Activated T-cell treated with anti-CD3 and anti-CD28 coated beads, Interleukin-2, amount 50 U/mL, for 4 hours (primary cell): ENCODE results near the gene NUAK1. TPM values are rescaled to one million over a fixed set of nuclear protein-coding genes. Genes with fewer than 3 reads are reported as not detected.

Source experiments
- ATAC-seq, 2 donors: fragments of 200-7000 bp; cut with Tn5 transposase; one replicate each; pipeline ENCODE4 v1.10.0; 2021
- DNase-seq: peaks from one replicate; pipeline ENCODE4 v3.0.0-alpha.2; 2020
- H3K27me3 Mint-ChIP-seq: one replicate; pipeline ENCODE4 v1.8.0; 2021; ENCODE audit warnings: low read depth, mixed read lengths
- H3K36me3 Mint-ChIP-seq: one replicate; pipeline ENCODE4 v1.8.0; 2022; ENCODE audit warnings: mixed read lengths; ENCODE audit not compliant: insufficient read depth
- H3K4me1 Mint-ChIP-seq: one replicate; pipeline ENCODE4 v1.8.0; 2021; ENCODE audit warnings: low read depth, mixed read lengths
- H3K4me3 Mint-ChIP-seq: one replicate; pipeline ENCODE4 v1.8.0; 2021; ENCODE audit warnings: mild to moderate bottlenecking, moderate library complexity, mixed read lengths
- H3K9me3 Mint-ChIP-seq: one replicate; pipeline ENCODE4 v1.8.0; 2021; ENCODE audit warnings: mixed read lengths
- total RNA-seq, 3 donors: library from RNA; stranded (reverse); gene quantifications; one replicate each; pipeline ENCODE4 v1.2.1, GENCODE V29; 2021

The NUAK1 gene
- total RNA-seq, 3 donors from 2014 or later, result 0.03 to 0.05 TPM; not detected in 1

GRCh38 chr12:106141003-106141402 lies 2.2 kb upstream of the NUAK1 start:
- Mint-ChIP-seq H3K27me3 (peaks cover 67% of the 10 kb centered on the region), H3K4me1 (peaks cover 12% of the 10 kb centered on the region), H3K4me3 (no peak overlapping the region), H3K9me3 (no peaks in the 10 kb centered on the region), H3K36me3 (no peaks in the 10 kb centered on the region)
- no peak for DNase-seq
- no peak for ATAC-seq

GRCh38 chr12:106140223-106140986 lies 1.7 kb upstream of the NUAK1 start:
- no peak for DNase-seq
- Mint-ChIP-seq H3K27me3 (peaks cover 69% of the 10 kb centered on the region), H3K4me3 (peak overlapping the region; percentile 42), H3K4me1 (peaks cover 12% of the 10 kb centered on the region), H3K9me3 (no peaks in the 10 kb centered on the region), H3K36me3 (no peaks in the 10 kb centered on the region)
- ATAC-seq, result no peak

DNA sequence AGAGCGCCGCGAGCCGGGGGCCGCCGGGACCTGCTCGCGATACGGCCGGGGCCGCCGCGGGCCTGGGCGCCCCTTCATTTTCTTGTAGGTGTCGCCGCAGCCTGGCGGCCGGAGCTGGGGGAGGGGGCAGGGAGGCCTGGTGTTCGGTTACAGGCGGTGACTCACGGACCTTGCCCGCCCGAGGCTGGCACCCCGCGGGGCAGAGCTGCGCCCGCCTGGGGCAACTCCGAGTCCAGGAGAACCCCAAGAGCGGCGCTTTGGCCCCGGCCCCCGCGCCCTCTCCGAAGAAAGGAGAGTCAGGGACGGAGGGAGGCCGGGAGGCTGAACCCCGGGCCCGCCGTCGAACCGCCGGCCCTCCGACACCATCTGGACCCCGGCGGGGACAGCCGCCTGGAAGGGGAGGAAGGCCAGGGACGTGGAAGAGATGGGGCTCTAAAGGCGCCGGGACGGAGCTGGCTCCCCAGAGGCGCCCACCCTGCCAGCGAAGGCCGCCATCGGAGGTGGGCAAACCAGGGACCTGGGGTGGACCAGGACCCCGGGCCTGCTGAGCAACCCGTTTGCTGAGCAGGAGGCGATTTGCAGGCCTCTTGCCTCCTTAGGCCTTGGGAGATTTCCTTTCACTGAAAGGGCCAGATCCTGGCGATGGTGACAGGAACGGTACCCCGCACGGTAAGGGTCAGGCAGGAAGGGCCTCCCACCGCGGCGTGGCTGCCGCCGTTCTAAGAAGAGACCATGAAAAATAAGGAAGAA lies 843 bp upstream of the NUAK1 start:
- H3K4me1 Mint-ChIP-seq, result peaks cover 12% of the 10 kb centered on the region
- peak; percentile 39 to 48 for ATAC-seq
- no peak for DNase-seq
- H3K4me3 Mint-ChIP-seq, result no peak overlapping the region
- no peaks in the 10 kb centered on the region for H3K9me3 Mint-ChIP-seq
- H3K36me3 Mint-ChIP-seq, result no peaks in the 10 kb centered on the region
- peaks cover 72% of the 10 kb centered on the region for H3K27me3 Mint-ChIP-seq

DNA sequence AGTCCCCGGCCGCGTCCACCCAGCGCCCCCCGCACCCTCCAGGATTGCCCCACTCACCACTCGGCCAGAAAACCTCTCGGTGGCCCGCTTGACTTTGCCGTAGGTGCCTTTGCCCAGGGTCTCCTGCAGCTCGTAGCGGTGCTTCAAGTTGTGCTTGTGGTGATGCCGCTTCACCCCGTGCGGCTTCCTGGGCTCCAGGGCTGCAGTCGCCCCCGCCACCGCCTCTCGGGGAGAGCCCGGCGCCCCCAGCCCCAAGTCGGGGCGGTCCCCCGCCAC lies 459 bp downstream of the NUAK1 start:
- ATAC-seq (peak; percentile 24 to 25), DNase-seq (no peak)
- H3K4me1 Mint-ChIP-seq, result peaks cover 12% of the 10 kb centered on the region
- H3K9me3 Mint-ChIP-seq, result no peaks in the 10 kb centered on the region
- H3K27me3 Mint-ChIP-seq, result peaks cover 73% of the 10 kb centered on the region
- H3K36me3 Mint-ChIP-seq, result no peaks in the 10 kb centered on the region
- H3K4me3 Mint-ChIP-seq, result peak overlapping the region; percentile 71

- Mint-ChIP-seq H3K36me3 (no peaks in the 10 kb centered on the region), H3K27me3 (peaks cover 74% of the 10 kb centered on the region), H3K4me3 (peak overlapping the region; percentile 71), H3K9me3 (no peaks in the 10 kb centered on the region), H3K4me1 (peaks cover 12% of the 10 kb centered on the region)
- ATAC-seq (no peak), DNase-seq (no peak)
These were observed 1.0 kb downstream of the NUAK1 start for GRCh38 chr12:106137530-106138356.

DNA sequence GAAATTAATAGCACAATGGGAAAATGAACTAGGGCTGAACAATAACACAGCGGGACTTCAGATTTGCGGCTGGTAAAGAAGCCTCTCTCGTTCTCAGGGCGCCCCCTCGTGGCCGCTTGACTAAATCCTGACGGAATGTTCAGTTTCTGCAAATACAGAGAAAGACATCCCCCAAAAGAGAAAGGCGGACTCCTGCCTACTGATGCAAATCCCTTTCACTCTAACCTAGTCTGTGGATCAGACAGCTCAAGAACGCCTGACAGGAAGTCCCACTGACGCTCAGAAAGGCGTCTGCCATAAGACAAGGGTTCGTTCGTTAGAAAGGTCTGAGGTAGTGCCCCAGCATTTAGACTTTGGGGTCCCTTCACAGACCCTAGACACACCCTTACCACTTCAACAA lies 2.5 kb downstream of the NUAK1 start:
- Mint-ChIP-seq H3K4me1 (peaks cover 12% of the 10 kb centered on the region), H3K36me3 (no peaks in the 10 kb centered on the region), H3K4me3 (no peak overlapping the region), H3K9me3 (no peaks in the 10 kb centered on the region), H3K27me3 (peaks cover 66% of the 10 kb centered on the region)
- no peak for ATAC-seq
- peak; percentile 67 for DNase-seq

DNA sequence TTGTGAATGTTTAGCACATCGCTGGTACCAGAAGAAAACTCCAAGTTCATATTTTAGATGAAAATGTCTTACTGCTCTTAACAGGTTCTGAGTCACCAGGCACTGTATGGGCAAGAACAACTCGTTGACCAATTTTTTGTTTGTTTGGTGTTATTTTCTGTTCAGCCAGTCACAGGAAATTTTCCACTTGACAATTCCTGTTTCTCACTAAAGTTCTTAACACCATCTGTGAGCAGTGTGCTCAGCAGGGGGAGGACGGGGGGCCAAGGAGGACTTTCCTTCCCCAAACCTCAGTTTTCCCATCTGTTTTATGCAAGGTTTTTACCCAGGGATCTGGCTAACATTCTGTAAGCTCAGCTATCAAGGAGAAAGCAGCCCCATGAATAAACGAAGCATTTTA lies 3.0 kb downstream of the NUAK1 start:
- DNase-seq (no peak), ATAC-seq (no peak)
- Mint-ChIP-seq H3K27me3 (peaks cover 67% of the 10 kb centered on the region), H3K9me3 (no peaks in the 10 kb centered on the region), H3K4me3 (no peak overlapping the region), H3K4me1 (peaks cover 12% of the 10 kb centered on the region), H3K36me3 (no peaks in the 10 kb centered on the region)

- Mint-ChIP-seq H3K36me3 (no peaks in the 10 kb centered on the region), H3K9me3 (no peaks in the 10 kb centered on the region), H3K27me3 (peaks cover 66% of the 10 kb centered on the region), H3K4me3 (no peak overlapping the region), H3K4me1 (peaks cover 10% of the 10 kb centered on the region)
- ATAC-seq, result no peak
- no peak for DNase-seq
These were observed 3.7 kb downstream of the NUAK1 start for GRCh38 chr12:106135075-106135474.

DNA sequence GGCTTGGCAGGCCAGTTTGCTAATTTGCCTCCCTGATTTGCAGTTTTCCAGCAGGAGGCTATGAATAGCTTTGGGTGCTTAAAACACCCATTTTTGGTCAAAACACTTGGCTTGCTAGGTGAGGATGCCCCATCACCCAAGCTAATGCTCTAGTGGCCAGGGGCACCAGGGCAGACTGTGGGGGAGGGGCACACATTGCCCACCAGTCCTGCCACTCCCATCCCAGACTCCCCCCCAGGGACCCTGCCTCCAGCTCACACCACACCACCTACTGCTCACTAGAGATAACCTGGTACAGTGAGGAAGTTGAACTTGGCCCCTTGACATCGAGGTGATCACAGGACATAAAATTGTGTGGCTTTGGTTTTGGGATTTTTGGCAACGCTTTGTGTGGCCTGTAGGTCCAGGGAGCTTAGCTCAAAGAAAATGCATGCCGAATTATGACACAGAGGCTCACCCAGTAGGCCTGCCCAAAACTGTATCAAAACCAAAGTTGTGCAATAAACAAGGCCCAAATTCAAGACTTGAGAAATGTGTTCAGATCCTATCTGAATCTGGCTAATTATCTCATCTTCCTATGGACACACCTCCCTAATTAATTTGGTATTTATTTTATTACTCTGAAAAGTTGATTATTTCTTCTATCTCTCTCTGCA lies 4.3 kb downstream of the NUAK1 start:
- H3K9me3 Mint-ChIP-seq, result no peaks in the 10 kb centered on the region
- peaks cover 10% of the 10 kb centered on the region for H3K4me1 Mint-ChIP-seq
- H3K4me3 Mint-ChIP-seq, result no peak overlapping the region
- DNase-seq (no peak), ATAC-seq (no peak)
- peaks cover 66% of the 10 kb centered on the region for H3K27me3 Mint-ChIP-seq
- no peaks in the 10 kb centered on the region for H3K36me3 Mint-ChIP-seq

- Mint-ChIP-seq H3K36me3 (no peaks in the 10 kb centered on the region), H3K27me3 (peaks cover 69% of the 10 kb centered on the region), H3K4me3 (no peak overlapping the region), H3K9me3 (no peaks in the 10 kb centered on the region), H3K4me1 (peaks cover 10% of the 10 kb centered on the region)
- DNase-seq (no peak), ATAC-seq (no peak)
These were observed 5.3 kb downstream of the NUAK1 start for GRCh38 chr12:106133136-106134087.

- Mint-ChIP-seq H3K4me3 (no peak overlapping the region), H3K36me3 (no peaks in the 10 kb centered on the region), H3K9me3 (no peaks in the 10 kb centered on the region), H3K27me3 (peaks cover 63% of the 10 kb centered on the region), H3K4me1 (peaks cover 4% of the 10 kb centered on the region)
- ATAC-seq (no peak), DNase-seq (no peak)
These were observed 6.3 kb downstream of the NUAK1 start for GRCh38 chr12:106132175-106133135.

DNA sequence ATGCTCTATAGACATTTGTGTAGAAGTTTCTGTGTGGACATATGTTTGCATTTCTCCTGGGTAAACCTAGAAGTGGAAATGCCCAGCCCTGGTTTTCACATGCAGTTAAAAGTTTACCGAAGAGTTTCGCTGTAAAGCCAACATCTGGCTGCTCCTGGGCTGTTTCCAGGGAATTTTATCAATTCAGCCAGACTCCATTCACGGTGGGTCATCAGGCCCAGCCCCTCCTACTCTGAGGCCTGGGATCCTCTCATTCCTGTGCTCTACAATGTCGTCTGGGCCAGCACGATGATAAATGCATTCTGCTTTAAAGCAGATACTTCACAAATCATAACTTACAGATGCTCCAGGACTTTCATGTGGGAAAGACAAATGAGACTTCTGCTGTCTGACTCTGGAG lies 7.1 kb downstream of the NUAK1 start:
- no peak for DNase-seq
- Mint-ChIP-seq H3K4me3 (no peak overlapping the region), H3K9me3 (no peaks in the 10 kb centered on the region), H3K36me3 (no peaks in the 10 kb centered on the region), H3K4me1 (peaks cover 4% of the 10 kb centered on the region), H3K27me3 (peaks cover 57% of the 10 kb centered on the region)
- no peak for ATAC-seq
